GM19239 (cell line): ENCODE data around the gene RP2.
A peak's percentile ranks its signal among the peaks of the same experiment; 100 is the strongest.

Experiments used
- DNase-seq: peaks from one replicate; pipeline ENCODE4 v3.0.0; 2011; ENCODE audit warnings: low spot score; ENCODE audit not compliant: insufficient read length
- FAIRE-seq: peaks from 2 replicates; lab custom pipeline; 2011; peaks lifted over from hg19 to GRCh38; lab: Jason Lieb, UNC

The RP2 gene

DNA sequence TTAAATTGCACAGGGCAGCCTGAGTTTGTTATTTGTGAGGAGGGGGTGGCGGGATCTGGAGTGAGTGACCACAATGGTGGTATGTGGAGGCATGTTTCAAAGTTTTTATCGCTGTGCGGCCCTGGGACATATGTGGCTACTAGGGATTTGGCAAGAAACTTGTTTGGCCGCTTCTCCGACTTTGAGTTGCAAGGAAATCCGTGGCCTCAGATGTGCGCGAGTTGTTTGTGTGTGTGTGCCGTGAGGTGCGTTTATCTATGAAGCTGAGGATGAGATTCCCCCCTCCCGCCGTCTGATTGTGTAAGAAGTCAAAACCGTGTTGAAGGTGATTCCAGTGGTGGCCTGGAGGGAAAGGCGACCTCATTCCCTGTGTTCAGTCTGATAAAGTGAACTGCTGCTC lies 76.8 kb downstream of the RP2 start:
- no peak for FAIRE-seq
- no peak for DNase-seq

DNA sequence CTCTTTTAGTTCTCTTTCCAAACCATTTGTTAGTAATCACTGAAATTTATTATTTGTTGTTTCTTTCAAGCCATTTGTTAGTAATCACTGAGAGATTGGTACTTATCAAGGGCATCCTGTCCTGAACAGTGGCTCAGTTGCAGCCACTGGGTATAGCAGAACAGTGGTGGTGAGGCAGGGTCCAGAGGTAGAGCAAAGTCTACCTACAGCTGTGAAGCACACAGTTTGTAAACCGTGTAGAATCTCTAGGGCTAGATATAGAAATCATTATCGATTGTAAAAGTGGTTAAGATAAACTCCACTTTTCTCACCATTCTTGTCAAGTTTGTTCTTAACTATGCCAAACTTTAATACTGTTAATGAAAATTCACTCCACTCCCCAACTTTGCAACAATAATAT lies 79.4 kb downstream of the RP2 start:
- DNase-seq = no peak
- FAIRE-seq = no peak

DNA sequence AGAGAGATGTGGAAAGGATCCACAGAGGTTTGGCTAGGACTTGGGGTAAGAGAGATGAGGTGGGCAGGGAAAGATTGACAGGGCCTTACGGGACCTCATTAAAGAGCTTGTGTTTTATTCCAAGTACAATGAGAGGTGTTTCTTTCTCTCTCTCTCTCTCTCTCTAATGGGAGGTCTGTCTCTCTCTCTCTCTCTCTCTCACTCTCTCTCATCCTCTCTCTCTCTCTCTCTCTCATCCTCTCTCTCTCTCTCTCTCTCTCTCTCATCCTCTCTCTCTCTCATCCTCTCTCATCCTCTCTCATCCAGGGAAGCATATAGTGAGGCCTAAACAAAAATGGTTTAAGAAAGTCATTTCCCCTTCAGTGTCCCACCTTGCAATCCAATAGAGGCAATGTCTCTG lies 80.8 kb downstream of the RP2 start:
- DNase-seq = no peak
- no peak for FAIRE-seq

DNA sequence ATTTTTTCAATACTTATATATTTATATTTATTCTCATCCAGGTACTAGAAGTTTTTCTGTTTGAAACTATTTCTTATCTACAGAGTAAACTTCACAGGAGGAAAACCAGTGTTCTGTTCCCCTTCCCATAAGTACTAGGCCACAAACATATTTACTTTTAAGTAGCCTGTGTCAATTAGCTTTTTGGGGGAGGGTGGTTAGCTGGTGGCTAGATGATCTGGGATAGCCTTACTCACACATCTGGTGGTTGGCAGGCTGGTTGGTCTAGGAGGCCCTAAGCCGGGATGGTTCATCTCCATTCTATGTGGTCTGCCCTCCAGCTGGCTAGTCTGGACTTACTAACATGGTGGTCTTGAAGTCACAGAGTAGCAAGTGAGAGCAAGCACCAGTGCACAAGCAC lies 81.6 kb downstream of the RP2 start:
- DNase-seq (no peak), FAIRE-seq (no peak)

DNA sequence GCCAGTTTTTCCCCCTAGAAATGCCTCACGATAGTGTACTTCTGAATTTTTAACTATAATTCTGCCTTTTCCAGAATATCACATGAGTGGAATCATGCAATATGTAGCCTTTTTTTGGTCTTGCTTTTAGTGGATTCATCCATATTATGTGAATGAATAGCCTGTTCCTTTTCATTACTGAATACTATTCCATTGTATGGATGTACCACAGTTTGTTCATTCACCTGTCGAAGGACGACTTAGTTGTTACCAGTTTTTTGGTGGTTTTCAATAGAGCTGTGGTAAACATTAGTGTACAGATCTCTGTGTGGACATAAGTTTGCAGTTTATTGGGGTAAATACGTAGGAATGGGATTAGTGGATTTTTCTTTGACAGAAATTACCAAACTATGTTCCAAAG lies 83.4 kb downstream of the RP2 start:
- no peak for DNase-seq
- FAIRE-seq = no peak

DNA sequence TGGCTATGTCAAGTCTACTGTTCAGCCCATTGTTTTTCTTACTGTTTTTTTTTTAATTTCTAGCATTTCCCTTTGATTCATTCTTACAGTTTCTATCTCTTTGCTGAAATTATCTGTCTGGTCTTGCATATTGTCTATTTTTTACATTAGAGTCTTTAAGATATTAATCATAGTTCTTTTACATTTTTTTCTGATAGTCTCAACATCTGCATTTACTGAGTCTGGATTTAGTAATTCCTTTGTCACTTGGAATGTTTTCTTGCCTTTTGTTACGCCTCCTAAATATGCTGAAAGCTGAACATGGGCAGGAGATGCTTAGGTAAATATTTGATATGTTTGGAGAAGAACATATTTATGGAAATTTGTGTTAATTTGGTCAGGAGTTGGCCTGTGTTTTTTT lies 85.8 kb downstream of the RP2 start:
- FAIRE-seq (no peak), DNase-seq (no peak)

DNA sequence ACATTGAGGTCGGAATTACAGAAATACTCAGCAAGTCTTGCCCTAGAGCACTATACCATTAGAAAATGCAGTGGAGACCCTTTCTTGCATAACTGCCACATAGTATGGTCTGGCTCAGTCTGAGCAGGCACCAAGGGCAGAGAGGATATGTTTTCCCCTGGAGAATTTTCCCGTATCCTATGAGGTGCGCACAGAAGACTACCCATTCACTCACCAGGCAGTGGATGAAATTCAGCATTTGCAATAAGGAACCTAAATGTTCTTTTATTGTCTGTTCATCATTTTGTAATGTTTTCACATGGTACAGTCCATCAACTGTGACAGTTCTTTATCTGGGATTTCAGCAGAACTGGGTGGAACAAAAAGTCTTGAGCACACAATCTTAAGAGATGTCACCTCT lies 90.9 kb downstream of the RP2 start:
- DNase-seq (no peak), FAIRE-seq (no peak)

DNA sequence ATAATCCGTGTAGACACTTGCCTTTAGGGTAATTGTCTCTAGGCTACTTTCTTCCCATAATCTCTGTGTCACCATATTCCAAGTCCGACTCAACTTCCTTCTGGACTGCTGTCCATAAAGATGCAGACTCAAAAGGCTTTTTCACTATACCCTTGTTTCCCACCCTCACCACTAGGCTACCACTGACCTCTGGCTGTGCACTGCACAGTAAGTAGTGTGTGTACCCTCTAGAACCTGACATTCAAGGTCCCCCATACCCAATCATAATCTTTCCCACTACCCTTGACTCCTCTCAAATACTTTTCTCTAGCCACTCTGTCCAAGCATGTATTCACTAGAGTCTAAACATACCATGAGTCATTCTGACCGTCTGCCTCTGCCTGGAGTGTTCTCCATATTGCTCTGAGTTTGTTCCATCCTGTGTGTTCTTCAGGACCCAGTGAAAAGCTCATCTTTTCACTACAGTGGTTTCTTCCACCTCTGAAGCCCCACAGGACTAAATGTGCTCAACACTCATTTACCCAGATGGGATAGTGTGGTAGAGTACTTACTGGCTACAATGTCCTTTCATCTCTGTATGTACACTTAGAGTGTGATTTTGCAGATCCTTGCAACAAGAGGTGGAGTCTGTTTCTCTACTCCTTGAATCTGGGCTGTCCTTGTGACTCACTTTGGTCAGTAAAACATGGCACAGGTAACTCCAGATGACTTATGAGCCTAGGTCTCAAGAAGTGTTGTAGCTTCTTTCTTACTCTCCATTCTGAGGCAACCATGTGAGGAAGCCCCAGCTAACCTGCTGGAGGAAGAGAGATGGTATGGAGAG lies 92.8 kb downstream of the RP2 start:
- DNase-seq = no peak
- FAIRE-seq = peak; percentile 8
